T-cell (primary cell): ENCODE results near the gene C6orf120. TPM values are rescaled to one million over a fixed set of nuclear protein-coding genes. Genes with fewer than 3 reads are reported as not detected.

ENCODE experiments used
- ATAC-seq, 4 experiments: fragments of 200-7000 bp in 3 of 4; fragments of 150-1000 bp in 1 of 4; cut with Tn5 transposase; replicated peaks in 1 of 4; 1 replicate in 3 of 4; 2 replicates in 1 of 4; pipeline ENCODE4 v1.10.0; 2021; ENCODE audit warnings: moderate library complexity in 3 of 4, mild to moderate bottlenecking in 2 of 4, moderate number of reproducible peaks in 1 of 4
- CTCF ChIA-PET, 2 donors: fragments of 300-600 bp; sonication (Branson Sonifier 250); formaldehyde crosslinking; loops; one replicate each; lab custom pipeline; 2022; ENCODE audit warnings: antibody characterized with exemption in 2 of 2; lab: Charles Lee
- POLR2A ChIA-PET, 2 donors: fragments of 300-600 bp; sonication (Branson Sonifier 250); formaldehyde crosslinking; loops; one replicate each; lab custom pipeline; 2022; ENCODE audit warnings: antibody characterized with exemption in 2 of 2; lab: Charles Lee
- DNase-seq, 35 experiments: peaks; one replicate each; pipeline versions ENCODE4 v3.0.0 to v3.0.0-alpha.2; 2013 to 2023
- H3K27ac ChIP-seq: one replicate; pipeline ENCODE4 v1.5.1; 2013; ENCODE audit warnings: low read length
- H3K27me3 ChIP-seq, 2 experiments: replicated peaks in 1 of 2; 1 replicate in 1 of 2; 2 replicates in 1 of 2; pipeline versions ENCODE4 v1.6.1 to v1.7.0; 2013; ENCODE audit warnings: low read length in 1 of 2, mixed read lengths in 1 of 2; ENCODE audit not compliant: control insufficient read depth in 2 of 2, insufficient read depth in 2 of 2; ENCODE audit errors: extremely low read depth in 1 of 2
- H3K36me3 ChIP-seq, 2 donors: 1 replicate in 1 of 2; 2 replicates in 1 of 2; pipeline versions ENCODE4 v1.6.1 to v1.7.0; 2013; ENCODE audit warnings: low read length in 1 of 2; ENCODE audit not compliant: control insufficient read depth in 2 of 2, insufficient read depth in 1 of 2; ENCODE audit errors: extremely low read depth in 1 of 2
- H3K4me1 ChIP-seq, 2 experiments: 1 replicate in 1 of 2; 2 replicates in 1 of 2; pipeline versions ENCODE4 v1.6.1 to v1.7.0; 2013; ENCODE audit warnings: low read length in 2 of 2, mixed read lengths in 1 of 2; ENCODE audit not compliant: insufficient read depth in 2 of 2, control insufficient read depth in 1 of 2; ENCODE audit errors: extremely low read depth in 1 of 2
- H3K4me3 ChIP-seq, 2 donors: 1 replicate in 1 of 2; 2 replicates in 1 of 2; pipeline versions ENCODE4 v1.5.1 to v1.7.0; 2013; ENCODE audit warnings: mild to moderate bottlenecking in 2 of 2, low read length in 1 of 2, moderate library complexity in 1 of 2; ENCODE audit not compliant: control insufficient read depth in 1 of 2; ENCODE audit errors: extremely low read depth in 1 of 2
- H3K9me3 ChIP-seq: 2 replicates; pipeline ENCODE4 v1.7.0; 2013
- H3K27ac Mint-ChIP-seq, 2 donors: one replicate each; pipeline ENCODE4 v1.8.0; 2020 to 2021; ENCODE audit warnings: mild to moderate bottlenecking in 2 of 2, mixed read lengths in 2 of 2
- H3K27me3 Mint-ChIP-seq, 2 donors: one replicate each; pipeline ENCODE4 v1.8.0; 2021 to 2022; ENCODE audit warnings: mixed read lengths in 2 of 2
- H3K36me3 Mint-ChIP-seq: one replicate; pipeline ENCODE4 v1.8.0; 2021; ENCODE audit warnings: mixed read lengths
- H3K4me1 Mint-ChIP-seq, 3 donors: one replicate each; pipeline ENCODE4 v1.8.0; 2020 to 2022; ENCODE audit warnings: mixed read lengths in 3 of 3, mild to moderate bottlenecking in 1 of 3
- H3K4me3 Mint-ChIP-seq, 3 donors: one replicate each; pipeline ENCODE4 v1.8.0; 2020 to 2022; ENCODE audit warnings: mild to moderate bottlenecking in 3 of 3, mixed read lengths in 3 of 3, moderate library complexity in 3 of 3
- H3K9me3 Mint-ChIP-seq, 3 donors: one replicate each; pipeline ENCODE4 v1.8.0; 2020 to 2022; ENCODE audit warnings: mixed read lengths in 3 of 3
- WGBS: methylation state at CpG from one replicate; pipeline ENCODE4 v1.1.5; 2013; ENCODE audit warnings: missing lambda C conversion rate; ENCODE audit not compliant: insufficient coverage; 5-methylcytosine and 5-hydroxymethylcytosine counted together
- total RNA-seq, 35 experiments: library from RNA in 6 of 35; stranded (reverse) in 6 of 35; fragments of 120-200 nt in 1 of 35; gene quantifications; one replicate each; pipeline versions ENCODE4 v1.2.1 to v1.2.4 and lab custom pipeline; 2013 to 2026

Gene C6orf120
- total RNA-seq, 5 donors from 2014 or later (not counting 1 experiment from before 2014, with no cell fraction given) = 17.6 to 30.7 (median 26.2) TPM

GRCh38 chr6:169701311-169701953 lies 494 bp upstream of the C6orf120 start:
- WGBS = 0% methylated on average over 54 of the region's 54 CpGs
- Mint-ChIP-seq H3K27me3 (no peaks in the 10 kb centered on the region), H3K36me3 (peaks cover 5% of the 10 kb centered on the region), H3K9me3 (no peaks in the 10 kb centered on the region), H3K4me3 (peak overlapping the region; percentile 89 to 91 (median 89)), H3K4me1 (peaks cover 53 to 62% (median 54%) of the 10 kb centered on the region in 3 donors), H3K27ac (peak overlapping the region; percentile 84 to 86)
- DNase-seq (peak in 1 of 35 experiments; percentile 8), ATAC-seq (peak; percentile 3 to 10 (median 8))
- peaks cover 0 to 12% of the 10 kb centered on the region in 2 donors for H3K36me3 ChIP-seq
- ChIA-PET POLR2A (interaction anchor here (0.6 to 2.6 kb wide), 7 partner anchors 21 to 54 kb away, joined by 3 to 22 read pairs (median 4); partner anchors contain the start of genes DYNLT2 (in 1 of the 2) and ERMARD (in 1 of the 2)), CTCF (interaction anchor here (0.8 to 2.0 kb wide), 6 partner anchors 20 to 852 kb away, joined by 3 to 5 read pairs (median 4); no protein-coding TSS in a partner anchor)
- H3K4me1 ChIP-seq = peaks cover 23 to 25% of the 10 kb centered on the region in 2 experiments
- H3K9me3 ChIP-seq = no peaks in the 10 kb centered on the region
- H3K27me3 ChIP-seq = no peaks in the 10 kb centered on the region
- peak overlapping the region; percentile 79 to 88 for H3K4me3 ChIP-seq
- peak overlapping the region; percentile 93 for H3K27ac ChIP-seq

DNA sequence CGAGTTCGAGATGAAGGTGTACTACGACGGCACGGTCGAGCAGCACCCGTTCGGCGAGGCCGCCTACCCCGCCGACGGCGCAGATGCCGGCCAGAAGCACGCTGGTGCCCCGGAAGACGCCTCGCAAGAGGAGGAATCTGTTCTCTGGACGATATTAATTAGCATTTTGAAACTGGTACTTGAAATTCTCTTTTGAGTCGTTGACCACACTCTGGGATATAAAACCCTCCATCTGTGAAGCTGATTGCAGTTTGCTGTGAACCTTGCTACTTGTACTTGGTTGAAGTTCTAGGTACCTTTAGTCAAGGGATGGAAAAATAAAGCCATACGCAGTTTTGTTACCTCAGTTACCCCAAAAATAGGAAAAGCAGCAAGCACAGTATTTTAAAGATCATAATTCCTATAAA lies 917 bp downstream of the C6orf120 start:
- Histone ChIP-seq H3K4me1 (peaks cover 23 to 25% of the 10 kb centered on the region in 2 experiments), H3K27me3 (no peaks in the 10 kb centered on the region), H3K4me3 (peak overlapping the region; percentile 79 to 88), H3K36me3 (peaks cover 0 to 12% of the 10 kb centered on the region in 2 donors), H3K27ac (peak overlapping the region; percentile 93), H3K9me3 (no peaks in the 10 kb centered on the region)
- Mint-ChIP-seq H3K4me3 (peak overlapping the region; percentile 85 to 91 (median 89)), H3K27ac (peak overlapping the region; percentile 88 to 93), H3K4me1 (peaks cover 61 to 76% (median 63%) of the 10 kb centered on the region in 3 donors), H3K27me3 (no peaks in the 10 kb centered on the region), H3K9me3 (no peaks in the 10 kb centered on the region), H3K36me3 (peaks cover 7% of the 10 kb centered on the region)
- peak in 4 of 35 experiments; percentile 7 to 26 (median 18) for DNase-seq
- peak; percentile 2 to 6 (median 3) for ATAC-seq
- under 1% methylated on average over 17 of the region's 22 CpGs for WGBS
- POLR2A ChIA-PET = interaction anchor here (0.8 to 2.6 kb wide), 7 partner anchors 9 to 49 kb away, joined by 3 to 22 read pairs (median 4); partner anchors contain the start of genes DYNLT2 (in 1 of the 2) and ERMARD (in 1 of the 2)
- CTCF ChIA-PET = interaction anchor here in 1 of 2 donors (1.5 to 2.0 kb wide), 2 partner anchors 19 to 20 kb away, joined by 4 to 5 read pairs; no protein-coding TSS in a partner anchor

DNA sequence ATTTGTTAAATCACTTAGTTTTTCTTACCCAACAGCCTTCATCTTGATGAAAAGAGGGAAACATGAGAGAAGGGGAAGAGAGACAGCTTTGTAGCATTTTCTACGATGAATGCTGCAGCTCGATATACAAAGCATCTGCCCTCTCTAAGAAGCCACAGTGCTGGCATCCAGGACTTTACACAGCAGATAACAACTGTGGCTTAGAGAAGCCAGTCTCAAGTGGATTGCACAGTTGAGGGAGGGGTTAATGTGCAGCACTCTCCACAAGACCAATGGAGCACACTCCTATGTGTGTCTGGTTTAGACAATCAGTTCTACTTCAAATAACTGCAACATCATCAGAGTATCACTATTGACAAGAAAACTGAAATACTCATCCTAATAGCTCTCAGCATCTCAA lies 5.8 kb downstream of the C6orf120 start:
- WGBS = no CpG with 5 or more reads among the region's 2 CpGs
- Mint-ChIP-seq H3K36me3 (peaks cover 25% of the 10 kb centered on the region), H3K4me1 (peaks cover 46 to 56% (median 55%) of the 10 kb centered on the region in 3 donors), H3K27me3 (no peaks in the 10 kb centered on the region), H3K27ac (no peak overlapping the region), H3K9me3 (no peaks in the 10 kb centered on the region), H3K4me3 (no peak overlapping the region)
- H3K4me1 ChIP-seq = peaks cover 11 to 15% of the 10 kb centered on the region in 2 experiments
- no peaks in the 10 kb centered on the region for H3K27me3 ChIP-seq
- peaks cover 0 to 38% of the 10 kb centered on the region in 2 donors for H3K36me3 ChIP-seq
- no peak overlapping the region for H3K27ac ChIP-seq
- ATAC-seq (no peak), DNase-seq (no peak)
- no peak overlapping the region for H3K4me3 ChIP-seq
- no peaks in the 10 kb centered on the region for H3K9me3 ChIP-seq
- ChIA-PET CTCF (no interaction called here), POLR2A (interaction anchor here in 1 of 2 donors (1.9 kb wide), 1 partner anchor 14 kb away, joined by 7 read pairs; no protein-coding TSS in a partner anchor)

DNA sequence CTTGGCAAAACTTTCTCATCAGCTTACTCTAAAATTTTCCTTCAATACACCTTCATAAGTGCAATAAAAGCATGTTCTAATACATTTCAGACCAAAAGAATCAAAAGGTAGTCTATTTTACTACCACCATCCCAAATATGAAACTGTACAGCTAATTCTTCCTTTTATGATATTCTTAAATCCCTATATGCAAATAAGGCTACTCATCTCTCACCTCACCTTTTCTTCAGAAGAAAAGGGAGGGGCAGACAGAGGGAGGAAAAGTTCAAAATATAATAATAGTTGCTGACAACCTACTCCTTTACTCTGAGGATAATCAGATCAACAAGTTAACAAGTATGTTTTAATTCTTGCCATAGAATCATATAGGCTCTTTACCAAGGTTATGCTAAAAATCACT lies 7.4 kb downstream of the C6orf120 start:
- Mint-ChIP-seq H3K36me3 (peaks cover 31% of the 10 kb centered on the region), H3K27ac (no peak overlapping the region), H3K4me3 (no peak overlapping the region), H3K27me3 (no peaks in the 10 kb centered on the region), H3K4me1 (peaks cover 31 to 43% (median 43%) of the 10 kb centered on the region in 3 donors), H3K9me3 (no peaks in the 10 kb centered on the region)
- POLR2A ChIA-PET = interaction anchor here (0.6 to 1.9 kb wide), 3 partner anchors 9 to 17 kb away, joined by 3 to 7 read pairs (median 4); no protein-coding TSS in a partner anchor
- Histone ChIP-seq H3K9me3 (no peaks in the 10 kb centered on the region), H3K4me1 (peaks cover under 1 to 6% of the 10 kb centered on the region in 2 experiments), H3K27ac (no peak overlapping the region), H3K27me3 (no peaks in the 10 kb centered on the region), H3K36me3 (peaks cover 0 to 38% of the 10 kb centered on the region in 2 donors), H3K4me3 (no peak overlapping the region)
- CTCF ChIA-PET = interaction anchor here in 1 of 2 donors (0.9 to 1.5 kb wide), 2 partner anchors 10 to 13 kb away, joined by 3 to 6 read pairs; no protein-coding TSS in a partner anchor
- no peak for DNase-seq
- ATAC-seq = no peak

DNA sequence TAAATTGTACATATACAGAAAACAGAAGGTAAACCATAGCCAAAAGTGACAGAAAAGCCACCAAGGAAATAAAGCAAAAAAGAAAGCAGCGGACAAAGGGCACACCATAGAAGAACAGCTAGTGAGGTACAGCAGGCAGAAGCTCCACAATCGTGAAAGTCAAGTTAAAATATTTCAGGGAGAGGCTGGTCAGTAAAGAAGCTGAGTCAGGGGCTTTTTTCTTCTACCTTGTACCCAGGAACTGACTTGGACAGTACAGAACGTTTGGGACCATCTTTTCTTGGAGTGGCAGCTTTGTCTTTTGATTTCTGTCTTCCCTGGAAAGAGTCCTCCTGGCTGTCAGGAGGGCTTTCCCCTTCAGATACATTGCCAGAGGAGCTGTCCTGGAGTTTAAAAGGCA lies 8.1 kb downstream of the C6orf120 start:
- Mint-ChIP-seq H3K36me3 (peaks cover 35% of the 10 kb centered on the region), H3K4me1 (peaks cover 26 to 40% (median 36%) of the 10 kb centered on the region in 3 donors), H3K27ac (peak overlapping the region in 1 of 2 donors; percentile 52), H3K4me3 (no peak overlapping the region), H3K9me3 (no peaks in the 10 kb centered on the region), H3K27me3 (no peaks in the 10 kb centered on the region)
- H3K27me3 ChIP-seq = no peaks in the 10 kb centered on the region
- POLR2A ChIA-PET = interaction anchor here (0.6 to 1.1 kb wide), 3 partner anchors 9 to 52 kb away, joined by 3 to 7 read pairs (median 6); no protein-coding TSS in a partner anchor
- H3K4me3 ChIP-seq = no peak overlapping the region
- DNase-seq (no peak), ATAC-seq (no peak)
- peaks cover 0 to 4% of the 10 kb centered on the region in 2 experiments for H3K4me1 ChIP-seq
- WGBS = 80% methylated on average over 1 of the region's 3 CpGs
- no peaks in the 10 kb centered on the region for H3K9me3 ChIP-seq
- peaks cover 0 to 44% of the 10 kb centered on the region in 2 donors for H3K36me3 ChIP-seq
- CTCF ChIA-PET = interaction anchor here in 1 of 2 donors (1.5 kb wide), 1 partner anchor 10 kb away, joined by 6 read pairs; no protein-coding TSS in a partner anchor
- H3K27ac ChIP-seq = no peak overlapping the region

GRCh38 chr6:169714178-169714577 lies 12.3 kb downstream of the C6orf120 start:
- Histone ChIP-seq H3K4me3 (no peak overlapping the region), H3K4me1 (peaks cover 0 to 3% of the 10 kb centered on the region in 2 experiments), H3K36me3 (peaks cover 0 to 60% of the 10 kb centered on the region in 2 donors), H3K9me3 (no peaks in the 10 kb centered on the region), H3K27ac (no peak overlapping the region), H3K27me3 (no peaks in the 10 kb centered on the region)
- H3K27ac Mint-ChIP-seq = no peak overlapping the region
- POLR2A ChIA-PET = interaction anchor here in 1 of 2 donors (0.7 to 1.0 kb wide), 2 partner anchors 10 to 126 kb away, joined by 4 read pairs; no protein-coding TSS in a partner anchor
- WGBS = 100% methylated on average over 1 of the region's 2 CpGs
- CTCF ChIA-PET = interaction anchor here (0.5 to 0.7 kb wide), 2 partner anchors 163 to 166 kb away, joined by 5 to 6 read pairs; no protein-coding TSS in a partner anchor
- no peaks in the 10 kb centered on the region for H3K9me3 Mint-ChIP-seq
- no peaks in the 10 kb centered on the region for H3K27me3 Mint-ChIP-seq
- DNase-seq (no peak), ATAC-seq (no peak)
- H3K36me3 Mint-ChIP-seq = peaks cover 48% of the 10 kb centered on the region
- peaks cover 19 to 26% (median 26%) of the 10 kb centered on the region in 3 donors for H3K4me1 Mint-ChIP-seq
- no peak overlapping the region for H3K4me3 Mint-ChIP-seq
